Fibroblast of skin of left quadriceps (primary cell): ENCODE results near the gene AKIRIN2.
A peak's percentile ranks its signal among the peaks of the same experiment; 100 is the strongest.

Experiments used
- DNase-seq, 2 experiments: peaks; one replicate each; pipeline ENCODE4 v3.0.0-alpha.2; 2013; ENCODE audit warnings: low read depth in 2 of 2

Gene AKIRIN2

DNA sequence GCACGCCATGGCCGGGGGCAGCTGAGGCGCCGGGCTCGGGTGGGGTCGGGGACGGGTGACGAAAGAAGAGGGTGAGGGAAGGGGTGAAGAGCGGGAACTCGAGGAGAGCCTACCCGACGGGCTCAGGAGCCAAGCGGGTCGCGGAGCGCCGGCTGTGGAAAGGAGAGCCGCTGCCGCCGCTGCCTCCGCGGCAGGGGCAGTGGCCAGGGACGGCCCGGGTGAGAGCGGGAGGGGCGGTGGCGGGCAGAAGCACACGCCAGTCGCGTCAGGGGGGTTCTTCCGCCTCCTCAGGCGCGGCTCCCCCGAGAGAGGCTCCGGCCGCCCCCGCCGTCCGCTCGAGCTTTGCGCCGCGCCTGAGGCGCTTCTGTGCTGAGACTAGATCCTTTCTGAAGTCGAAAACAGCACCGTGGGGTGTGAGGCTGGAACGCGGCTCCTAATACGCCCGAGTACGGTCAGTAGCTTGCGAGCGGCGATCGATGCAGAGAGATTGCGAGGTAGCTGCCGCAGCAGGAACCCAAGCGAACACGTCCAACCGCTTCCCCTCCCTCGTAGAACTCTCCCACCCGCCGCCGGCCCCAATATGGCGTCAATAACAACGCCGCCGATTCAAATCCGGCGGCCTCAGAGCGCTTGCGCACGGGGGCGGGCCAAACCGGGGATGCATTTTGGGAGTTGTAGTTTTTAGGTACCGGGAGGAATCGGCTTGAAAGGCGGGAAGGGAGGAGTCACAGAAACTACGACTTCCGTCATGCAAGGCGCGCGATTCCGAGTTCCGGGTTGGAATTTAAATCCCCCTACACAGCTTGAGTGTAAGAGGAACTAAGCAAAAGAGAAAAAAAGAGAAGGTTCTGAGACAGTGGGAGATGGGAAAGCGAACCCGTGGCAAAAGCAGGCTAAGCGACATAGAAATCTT, at the start of gene AKIRIN2:
Gene AKIRIN2 (minus strand): TSS at position 558 of the 913 bp plus-strand sequence. CDS start 549 bp downstream, at position 9.
- DNase-seq: peak; percentile 98

DNA sequence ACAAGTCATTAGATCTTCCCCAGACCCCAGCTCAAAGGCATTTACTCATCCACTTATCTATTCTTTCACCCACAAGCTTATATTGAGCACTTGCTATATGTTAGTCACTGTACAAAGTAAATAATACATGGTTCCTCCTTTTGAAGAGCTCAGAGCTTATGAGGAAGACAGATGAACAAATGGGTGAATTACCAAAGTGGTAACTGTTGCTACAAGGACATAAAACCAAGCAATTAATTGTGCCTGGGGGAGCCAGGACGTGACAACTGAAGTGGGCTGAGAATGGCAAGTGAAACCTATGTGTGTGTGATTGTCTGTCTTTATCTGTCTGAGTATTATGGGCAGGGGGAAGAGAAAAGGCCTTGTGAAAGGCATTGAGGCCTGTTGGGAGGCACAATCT, 45.6 kb upstream of the AKIRIN2 start:
- no peak for DNase-seq

DNA sequence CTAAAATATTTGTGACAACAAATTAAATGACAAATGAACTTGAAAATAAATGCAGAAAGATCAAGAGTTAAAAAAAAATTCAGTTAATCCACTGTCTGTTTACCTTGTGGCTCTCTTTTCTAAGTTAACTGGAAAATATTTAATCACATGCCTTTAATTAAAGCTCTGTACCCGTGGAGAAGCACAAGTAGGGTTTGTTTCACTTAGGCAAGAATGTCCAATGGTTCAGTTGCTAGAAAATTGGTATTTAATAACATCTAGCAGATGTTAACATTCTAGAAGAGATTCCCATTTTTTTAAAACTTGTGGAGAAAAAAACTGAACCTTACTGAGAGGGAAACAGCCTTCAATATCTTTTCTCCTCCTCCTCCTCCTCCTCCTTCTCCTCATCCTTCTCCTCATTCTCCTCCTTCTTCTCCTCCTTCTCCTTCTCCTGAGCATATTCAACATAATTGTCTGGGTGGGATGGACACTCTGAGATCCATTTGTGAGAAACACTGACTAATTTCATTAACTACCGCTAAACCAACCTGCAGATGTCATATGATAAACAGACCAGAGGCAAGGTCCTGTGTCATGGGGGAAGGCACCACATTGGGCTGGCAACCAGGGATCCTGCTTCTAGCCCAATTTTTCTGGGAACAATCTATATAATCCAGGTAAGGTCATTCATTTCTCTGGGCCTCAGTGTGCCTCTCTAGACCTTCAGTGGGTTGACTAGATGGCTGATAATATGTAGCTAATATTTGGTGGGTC, 44.1 kb upstream of the AKIRIN2 start:
- DNase-seq: no peak

DNA sequence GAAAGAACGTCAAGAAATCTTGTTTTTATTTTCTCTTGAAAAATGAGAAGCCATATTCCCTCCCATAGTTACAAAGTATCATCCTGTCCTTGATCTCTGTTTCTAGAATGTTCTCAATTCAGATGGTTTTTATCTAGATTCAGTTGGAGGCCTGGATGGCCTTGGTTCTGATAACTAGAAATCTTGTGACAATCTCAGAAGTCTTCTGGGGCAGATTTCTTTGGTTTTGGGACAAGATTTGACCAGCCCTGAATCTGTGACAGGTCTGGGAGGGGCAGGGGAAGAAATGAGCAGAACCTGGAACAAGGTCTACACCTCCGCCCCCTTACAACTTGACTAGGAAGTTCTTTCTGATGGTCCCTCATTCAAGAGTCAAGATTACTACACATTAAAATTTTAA, 41.4 kb upstream of the AKIRIN2 start:
- no peak for DNase-seq

DNA sequence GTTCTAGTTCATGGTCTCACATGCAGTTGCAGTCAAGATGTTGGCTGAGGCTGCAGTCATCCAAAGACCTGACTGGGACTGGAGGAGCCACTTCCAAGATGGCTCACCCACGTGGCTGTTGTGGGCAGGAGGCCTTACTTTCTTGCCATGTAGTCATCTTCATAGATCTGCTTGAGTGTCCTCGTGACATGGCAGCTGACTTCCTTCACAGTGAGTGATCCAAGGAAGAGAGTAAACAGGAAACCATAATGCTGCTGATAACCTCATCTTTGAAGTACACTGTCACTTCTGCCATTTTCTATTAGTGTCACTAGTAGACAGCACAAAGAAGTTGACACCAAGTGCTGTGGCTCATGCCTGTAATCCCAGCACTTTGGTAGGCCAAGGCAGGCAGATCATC, 40.1 kb upstream of the AKIRIN2 start:
- DNase-seq: no peak

DNA sequence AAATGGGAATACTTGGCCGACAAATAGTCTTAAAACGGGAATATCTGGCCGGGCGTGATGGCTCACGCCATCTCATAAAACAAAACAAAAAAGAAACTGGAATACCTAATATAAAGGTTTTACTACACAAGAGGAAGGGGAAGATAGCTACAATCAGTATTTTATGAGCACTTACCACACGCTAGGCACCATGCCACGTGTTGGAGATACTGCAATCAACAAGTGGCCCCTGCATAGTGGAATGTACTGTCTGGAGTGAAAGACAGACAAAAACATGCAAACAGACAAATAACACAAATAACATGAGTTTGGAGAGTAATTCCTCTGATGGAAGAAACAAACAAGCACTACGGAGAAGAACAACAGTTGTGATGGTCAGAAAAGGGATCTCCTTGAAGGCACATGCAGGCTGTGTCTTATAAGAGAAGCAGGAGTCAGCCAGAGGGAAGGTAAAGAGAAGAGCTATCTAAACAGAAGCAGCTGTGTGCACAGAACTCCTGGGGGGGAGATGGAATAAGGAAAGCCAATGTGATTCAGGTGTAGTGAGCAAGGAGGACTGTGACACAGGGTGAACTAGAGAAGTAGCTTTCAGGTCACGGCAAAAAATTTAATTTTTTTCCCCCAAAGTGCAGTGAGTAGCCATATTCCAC, 39.1 kb upstream of the AKIRIN2 start:
- DNase-seq: no peak

DNA sequence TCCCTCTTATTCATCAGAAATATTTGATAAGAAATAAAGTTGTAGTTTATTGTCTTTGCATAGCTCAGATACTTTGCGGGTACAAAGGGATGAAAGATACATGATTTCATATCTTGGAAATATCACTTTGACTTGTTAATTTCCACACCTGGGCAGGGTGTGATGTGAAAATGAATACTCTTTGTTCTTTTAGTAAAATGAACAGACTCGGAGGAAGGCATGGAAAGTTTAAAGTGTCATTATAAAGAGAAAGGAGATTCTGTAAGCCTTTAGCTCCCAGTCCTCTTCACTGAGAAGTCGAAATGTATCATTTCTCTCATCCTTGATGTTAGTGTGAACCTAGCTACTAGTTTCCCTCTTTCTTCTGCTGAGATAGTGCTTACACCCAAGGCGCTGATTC, 36.7 kb upstream of the AKIRIN2 start:
- DNase-seq: no peak

DNA sequence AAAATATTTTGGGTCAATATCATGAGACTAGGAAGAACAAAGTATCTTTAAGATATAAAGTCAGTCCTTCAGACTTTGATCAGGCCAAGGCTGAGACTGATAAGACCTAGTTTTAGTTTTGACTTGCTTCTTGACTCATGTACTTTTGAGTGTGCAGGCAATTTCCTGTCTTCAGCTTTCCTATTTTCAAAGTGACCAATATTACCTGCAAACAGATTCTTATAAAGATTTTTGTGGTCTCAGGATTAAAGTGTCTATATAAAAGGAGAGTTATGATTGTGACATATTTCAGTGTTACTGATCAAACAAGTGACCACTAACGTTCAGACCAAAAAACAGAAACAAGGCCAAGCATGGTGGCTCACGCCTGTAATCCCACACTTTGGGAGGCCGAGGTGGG, 36.0 kb upstream of the AKIRIN2 start:
- DNase-seq: no peak

DNA sequence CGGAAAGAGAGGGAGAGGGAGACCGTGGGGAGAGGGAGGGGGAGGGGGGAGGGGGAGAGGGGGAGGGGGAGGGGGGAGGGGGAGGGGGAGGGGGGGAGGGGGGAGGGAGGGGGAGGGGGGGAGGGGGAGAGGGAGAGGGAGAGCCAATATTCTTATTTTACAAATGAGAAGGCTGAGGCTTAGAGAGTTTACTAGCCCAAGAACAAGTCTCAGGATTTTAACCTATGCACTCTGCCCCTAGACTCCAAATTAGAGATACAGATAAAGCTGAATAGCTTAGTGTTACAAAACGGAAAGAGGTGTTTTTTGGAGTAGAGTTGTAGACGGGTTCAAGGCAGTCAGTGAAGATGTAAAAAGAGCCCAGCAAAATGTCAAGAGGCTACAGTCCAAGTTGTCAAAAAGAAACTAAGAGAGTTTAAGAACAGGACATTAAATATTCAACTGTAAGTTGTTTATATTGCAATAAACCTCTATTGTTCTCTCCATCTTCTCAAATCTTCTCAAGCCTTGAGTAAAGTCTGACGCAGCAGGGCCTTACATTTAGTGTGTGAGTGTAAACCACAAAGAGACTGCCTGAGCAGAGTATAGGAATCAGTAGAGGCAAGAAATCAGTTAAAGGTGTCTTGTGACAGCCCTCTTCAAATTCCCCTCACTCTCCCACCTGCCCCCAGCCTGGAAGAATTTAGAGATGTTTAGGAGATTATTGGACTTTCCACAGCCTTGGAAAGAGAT, 34.9 kb upstream of the AKIRIN2 start:
- no peak for DNase-seq

DNA sequence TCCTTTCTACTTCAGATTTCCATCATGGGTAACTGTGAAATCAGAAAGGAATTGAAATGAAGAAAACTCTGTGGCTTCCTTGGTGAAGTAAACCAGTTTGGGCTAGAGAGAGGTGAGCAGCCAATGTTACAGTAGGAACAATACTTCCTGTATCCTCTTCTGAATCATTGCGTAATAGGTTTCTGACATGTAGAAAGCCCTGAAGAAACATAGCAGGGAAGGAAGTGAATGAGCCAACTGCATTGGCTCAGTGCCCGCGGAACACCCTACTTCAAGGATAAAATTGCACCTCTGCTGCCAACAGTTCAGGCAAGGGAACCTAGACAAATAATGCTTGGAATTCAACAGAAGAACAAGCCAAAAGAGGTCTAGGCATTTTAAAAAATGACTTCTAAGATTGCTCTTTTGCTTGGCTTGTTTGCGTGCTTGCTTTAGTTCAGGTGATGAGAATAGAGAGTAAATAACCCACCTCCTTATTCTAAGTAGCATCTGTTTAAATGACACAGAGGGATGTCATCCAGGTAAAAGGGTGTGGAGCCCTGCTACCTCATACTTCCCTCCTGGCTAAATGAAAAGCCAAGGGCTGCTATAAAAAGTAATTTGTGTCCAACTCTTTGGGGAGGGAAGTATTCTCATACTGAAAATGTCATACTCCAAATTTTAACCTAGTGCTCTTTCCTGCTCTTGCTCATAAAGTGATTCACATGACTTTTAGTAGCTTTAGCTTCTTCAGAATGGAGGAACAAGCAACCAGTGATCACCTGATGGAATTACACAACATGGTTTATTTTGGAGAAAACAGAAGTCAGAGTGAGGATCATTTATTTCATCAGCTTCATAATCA, 30.0 kb upstream of the AKIRIN2 start:
- peak; percentile 77 to 81 for DNase-seq

DNA sequence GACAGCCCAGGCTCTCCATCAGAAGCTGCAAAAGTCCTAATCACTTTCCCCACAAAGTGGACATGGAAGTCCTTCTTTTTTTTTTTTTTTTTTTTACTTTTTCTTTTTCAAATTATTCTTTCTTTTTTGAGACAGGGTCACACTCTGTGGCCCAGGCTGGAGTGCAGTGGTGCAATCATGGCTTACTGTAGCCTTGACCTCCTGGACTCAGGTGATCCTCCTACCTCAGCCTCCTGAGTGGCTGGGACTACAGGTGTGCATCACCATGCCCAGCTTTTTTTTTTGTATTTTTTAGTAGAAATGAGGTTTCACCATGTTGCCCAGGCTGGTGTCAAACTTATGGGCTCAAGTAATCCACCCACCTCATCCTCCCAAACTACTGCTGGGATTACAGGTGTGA, 29.0 kb upstream of the AKIRIN2 start:
- DNase-seq: no peak

DNA sequence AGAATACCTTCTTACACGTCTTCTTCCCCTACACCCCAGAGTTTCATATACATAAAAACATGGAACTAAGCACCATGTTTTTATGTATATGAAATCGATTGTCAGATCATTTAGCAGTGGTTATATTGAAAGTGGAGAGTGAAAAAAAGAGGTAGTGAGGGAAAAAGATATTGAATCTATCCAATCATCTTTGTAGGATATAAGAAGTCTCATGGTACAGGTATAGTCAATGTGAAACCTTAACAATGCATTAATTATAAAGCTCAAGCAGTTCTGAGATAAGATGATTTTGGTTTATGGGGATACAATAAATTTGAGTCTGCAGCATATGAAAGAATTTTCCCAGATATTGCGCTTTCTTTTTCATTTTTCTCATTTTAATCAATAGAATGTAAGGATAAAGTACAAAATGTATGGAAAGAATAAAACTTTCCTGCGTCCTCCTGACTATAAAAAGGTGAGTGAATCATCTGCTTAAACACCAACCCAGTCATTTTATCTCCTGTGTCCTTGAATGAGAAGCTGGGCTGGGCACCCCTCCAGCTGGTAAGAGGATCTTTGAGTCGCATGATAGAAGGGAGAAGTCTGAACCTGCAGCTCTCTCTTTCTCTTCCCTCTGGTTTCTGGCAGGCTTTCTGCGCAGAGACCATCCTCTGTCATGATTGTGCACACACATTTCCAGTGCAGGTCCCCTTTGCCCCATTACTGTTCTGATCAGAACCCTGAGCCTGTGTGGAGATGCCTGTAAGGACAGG, 28.1 kb upstream of the AKIRIN2 start:
- no peak for DNase-seq

DNA sequence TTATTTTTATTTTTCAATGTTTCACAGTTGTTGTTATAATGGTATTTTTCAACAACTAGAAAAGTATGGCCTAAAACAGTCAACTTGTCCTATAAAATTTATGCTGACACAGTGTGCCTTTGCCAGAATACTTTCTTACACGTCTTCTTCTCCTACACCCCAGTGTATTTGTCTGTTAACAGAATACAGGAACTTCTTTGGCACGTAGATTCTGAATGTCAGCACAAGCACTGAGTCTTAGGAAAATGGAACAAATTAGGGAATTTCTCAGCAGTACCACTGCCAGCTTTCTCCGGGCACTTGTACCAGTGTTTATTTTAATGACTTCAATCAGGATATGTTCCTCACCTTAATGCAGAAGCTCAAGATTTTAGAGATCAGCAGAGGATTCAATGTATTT, 26.7 kb upstream of the AKIRIN2 start:
- DNase-seq: no peak

DNA sequence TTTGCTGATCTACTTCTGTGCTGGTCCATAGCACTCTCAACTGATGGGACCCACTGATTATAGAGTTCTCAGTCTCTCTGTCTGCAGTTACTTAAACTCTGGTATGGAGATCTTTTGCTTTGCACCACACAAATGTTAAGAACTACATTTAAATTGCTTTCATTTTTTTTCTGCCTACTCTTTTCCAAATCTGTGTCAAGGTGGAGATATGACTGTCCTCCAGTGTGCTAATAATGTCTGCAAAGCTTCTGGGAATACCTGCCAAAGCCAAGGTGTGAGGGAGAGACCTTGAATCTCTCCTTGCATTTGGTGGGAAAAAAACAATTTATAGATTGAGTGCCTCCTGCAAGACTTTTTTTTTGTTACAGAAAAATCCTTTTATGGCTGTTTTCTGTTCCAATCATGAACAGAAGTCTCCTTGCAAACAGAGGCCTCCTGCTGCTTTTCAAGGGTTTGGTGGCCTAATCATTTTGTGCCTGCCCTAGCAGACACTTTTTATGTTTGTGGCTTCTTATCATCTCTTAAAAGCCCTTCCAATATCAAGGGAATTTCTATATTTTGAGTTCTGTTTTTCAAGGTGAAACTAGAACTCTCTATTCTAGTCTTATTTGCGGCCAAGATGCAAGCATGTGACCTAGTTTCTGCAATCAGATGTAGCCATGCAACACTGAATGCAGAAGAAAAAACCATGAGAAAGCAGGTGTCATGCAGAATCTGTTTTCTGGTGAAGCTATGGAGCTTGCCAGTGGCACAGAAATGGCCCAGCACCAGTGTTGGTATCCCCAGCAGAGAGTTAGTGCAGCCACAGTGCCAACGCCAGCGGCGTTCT, 23.2 kb upstream of the AKIRIN2 start:
- no peak for DNase-seq

DNA sequence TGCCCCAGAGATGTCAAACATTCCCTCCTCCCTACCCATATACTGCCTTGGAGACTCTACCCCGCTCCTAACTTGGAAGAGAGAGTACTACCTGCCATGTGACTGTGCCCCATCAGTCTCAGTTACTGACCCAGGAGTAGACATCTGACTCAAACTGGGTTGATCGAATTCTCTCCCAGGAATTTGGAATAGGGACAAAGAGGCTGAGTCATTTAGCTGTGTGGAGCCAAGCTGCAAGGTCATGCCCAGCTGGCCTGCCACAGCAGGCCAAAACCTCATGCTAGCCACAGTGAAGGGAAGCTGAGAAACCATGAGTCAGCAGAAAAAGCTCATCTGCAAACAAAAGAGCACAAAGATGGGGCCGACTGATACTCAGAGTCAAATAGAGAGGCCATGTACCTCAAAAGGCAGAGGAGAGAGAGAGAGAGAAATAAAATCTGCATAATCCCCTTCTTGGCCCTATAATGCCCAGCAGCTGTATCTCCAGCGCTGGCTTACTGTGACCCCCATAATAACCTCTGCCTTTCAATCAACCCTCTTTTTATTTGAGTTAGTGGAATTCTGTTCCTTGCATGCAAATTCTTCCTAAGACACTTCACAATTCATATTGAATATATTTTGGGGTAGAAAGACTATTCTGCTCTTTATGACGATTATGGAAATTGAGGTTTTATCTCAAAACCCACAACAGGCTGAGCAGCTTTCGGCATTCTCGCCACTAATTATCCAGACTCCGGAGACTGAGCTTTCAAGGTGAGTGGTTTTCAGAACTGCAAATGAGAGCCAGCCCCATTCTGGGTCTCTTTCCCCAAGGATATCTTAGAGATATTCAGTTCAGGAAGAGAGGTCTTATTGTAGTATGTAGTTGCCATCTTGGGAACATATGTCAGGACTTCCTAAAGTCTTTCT, 21.4 kb upstream of the AKIRIN2 start:
- peak; percentile 62 to 68 for DNase-seq

DNA sequence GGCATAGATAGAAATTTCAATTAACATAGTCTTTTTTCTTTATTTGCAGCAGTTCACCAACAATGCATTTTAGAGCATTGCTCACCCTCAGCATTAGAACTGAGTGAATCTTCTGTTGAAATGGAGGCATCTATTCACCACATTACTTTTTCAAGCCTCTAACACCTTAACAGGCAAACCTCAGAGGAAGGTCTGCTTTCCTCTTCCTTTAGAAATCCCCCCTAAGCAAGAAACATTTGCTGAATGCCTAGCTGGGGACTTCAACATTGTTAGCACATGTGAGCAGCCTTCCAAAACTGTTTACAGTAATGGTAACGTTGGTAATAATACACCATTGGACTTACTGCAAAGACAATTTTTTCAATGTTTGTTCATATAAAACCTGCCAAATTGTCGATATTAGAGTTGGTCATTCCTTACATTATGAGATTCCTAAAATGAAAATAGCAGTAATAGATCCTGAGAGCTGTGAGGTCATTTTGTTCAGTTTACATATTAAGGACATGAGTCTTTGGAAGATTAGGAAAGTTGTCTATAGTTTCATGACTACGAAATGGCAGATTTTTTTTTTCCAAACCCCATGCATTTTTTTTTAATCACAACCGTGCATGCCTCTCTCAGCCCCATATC, 20.6 kb upstream of the AKIRIN2 start:
- DNase-seq: no peak

DNA sequence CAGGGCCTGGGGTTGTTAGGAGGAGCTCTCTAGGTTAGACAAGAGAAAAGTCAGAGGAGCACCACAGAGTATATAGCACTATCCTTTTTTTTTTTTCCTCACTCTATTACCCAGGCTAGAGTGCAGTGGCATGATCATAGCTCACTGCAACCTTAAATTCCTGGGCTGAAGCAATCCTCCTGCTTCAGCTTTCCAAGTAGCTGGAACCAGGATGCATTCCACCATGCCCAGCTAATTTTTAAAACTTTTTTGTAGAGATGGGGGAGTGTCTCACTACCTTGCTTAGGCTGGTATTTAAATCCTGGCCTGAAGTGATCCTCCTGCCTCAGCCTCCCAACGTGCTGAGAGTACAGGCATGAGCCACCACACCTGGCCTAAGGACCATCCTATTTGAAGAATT, 19.3 kb upstream of the AKIRIN2 start:
- DNase-seq: no peak
